Endothelial cell of umbilical vein (primary cell): ENCODE measurements around the gene GRB2. TPM values are rescaled to one million over a fixed set of nuclear protein-coding genes. Genes with fewer than 3 reads are reported as not detected.

Experiments used
- BruUV-seq: library from RNA; stranded (reverse); fragments of 400-500 nt; replicated peaks from 2 replicates; lab custom pipeline; 2021; lab: Mats Ljungman, UMichigan
- CTCF ChIA-PET: fragments of 300-600, 350-600 bp; sonication (Branson Sonifier 250); formaldehyde crosslinking; loops from one replicate; lab custom pipeline; 2021; ENCODE audit warnings: antibody characterized with exemption, inconsistent platforms; lab: Charles Lee
- POLR2A ChIA-PET: fragments of 300-600, 350-600 bp; sonication (Branson Sonifier 250); formaldehyde crosslinking; loops from one replicate; lab custom pipeline; 2021; ENCODE audit warnings: antibody characterized with exemption, inconsistent platforms; lab: Charles Lee
- DNase-seq: peaks from one replicate; pipeline ENCODE4 v3.0.0-alpha.2; 2011; ENCODE audit warnings: low read depth, low spot score
- FAIRE-seq: peaks from 2 replicates; lab custom pipeline; 2011; peaks lifted over from hg19 to GRCh38; lab: Jason Lieb, UNC
- H2AFZ ChIP-seq: 2 replicates; pipeline ENCODE4 v1.6.0; 2012; ENCODE audit warnings: low read depth, low read length, control low read depth, inconsistent platforms
- H3K27ac ChIP-seq: 2 replicates; pipeline ENCODE4 v1.5.1; 2011; ENCODE audit warnings: low read depth, mild to moderate bottlenecking, control low read depth, low read length, moderate library complexity; ENCODE audit not compliant: insufficient read depth
- H3K27me3 ChIP-seq, 2 experiments: 2 replicates each; pipeline versions ENCODE4 v1.6.0 to v1.6.1; 2011; ENCODE audit warnings: low read length in 2 of 2, mixed read lengths in 1 of 2; ENCODE audit not compliant: control insufficient read depth in 2 of 2, insufficient read depth in 2 of 2
- H3K36me3 ChIP-seq, 2 experiments: 2 replicates in 1 of 2; 3 replicates in 1 of 2; pipeline ENCODE4 v1.5.1; 2011; ENCODE audit warnings: low read length in 2 of 2, mild to moderate bottlenecking in 1 of 2, moderate library complexity in 1 of 2; ENCODE audit not compliant: control insufficient read depth in 2 of 2, insufficient read depth in 2 of 2; ENCODE audit errors: extremely low read depth in 1 of 2
- H3K4me1 ChIP-seq: 3 replicates; pipeline ENCODE4 v1.5.1; 2011; ENCODE audit warnings: mild to moderate bottlenecking, low read length; ENCODE audit not compliant: control insufficient read depth, insufficient read depth; ENCODE audit errors: extremely low read depth
- H3K4me2 ChIP-seq: 2 replicates; pipeline ENCODE4 v1.6.1; 2011; ENCODE audit warnings: low read length, control low read depth, mixed read lengths; ENCODE audit not compliant: insufficient read depth
- H3K4me3 ChIP-seq, 3 experiments: fragments of 200-600 bp in 1 of 3; sonication (generic), shearing (Covaris generic) in 1 of 3; replicated peaks in 1 of 3; 2 replicates each; pipeline ENCODE4 v1.5.1; 2011 to 2016; ENCODE audit warnings: control low read depth in 3 of 3, low read length in 3 of 3, mild to moderate bottlenecking in 2 of 3, inconsistent platforms in 1 of 3, low read depth in 1 of 3, moderate library complexity in 1 of 3; ENCODE audit not compliant: insufficient read depth in 1 of 3
- H3K79me2 ChIP-seq: 2 replicates; pipeline ENCODE4 v1.6.0; 2012; ENCODE audit warnings: low read length, inconsistent platforms; ENCODE audit not compliant: control insufficient read depth, insufficient read depth
- H3K9ac ChIP-seq: replicated peaks from 2 replicates; pipeline ENCODE3; 2011; ENCODE audit warnings: low read length, control low read depth; ENCODE audit not compliant: insufficient read depth; ENCODE audit errors: extremely low read depth
- H3K9me1 ChIP-seq: replicated peaks from 3 replicates; pipeline ENCODE4 v1.6.0; 2011; ENCODE audit warnings: mild to moderate bottlenecking, low read length; ENCODE audit not compliant: control insufficient read depth, insufficient read depth; ENCODE audit errors: extremely low read depth
- H3K9me3 ChIP-seq: replicated peaks from 2 replicates; pipeline ENCODE4 v1.5.1; 2012; ENCODE audit warnings: low read length, inconsistent platforms; ENCODE audit not compliant: control insufficient read depth, insufficient read depth
- H4K20me1 ChIP-seq: replicated peaks from 2 replicates; pipeline ENCODE3; 2011; ENCODE audit warnings: mild to moderate bottlenecking, low read length; ENCODE audit not compliant: control insufficient read depth, insufficient read depth; ENCODE audit errors: extremely low read depth
- EZH2 ChIP-seq: IDR thresholded peaks from 2 replicates; pipeline ENCODE4 v1.6.1; 2012; ENCODE audit warnings: borderline replicate concordance, low read depth, mild to moderate bottlenecking, moderate library complexity, low read length, inconsistent platforms; ENCODE audit not compliant: severe bottlenecking
- FOS ChIP-seq: IDR thresholded peaks from 2 replicates; pipeline ENCODE4 v1.6.1; 2011; ENCODE audit warnings: mild to moderate bottlenecking, low read length, moderate library complexity, borderline replicate concordance; ENCODE audit not compliant: insufficient read depth
- GATA2 ChIP-seq: IDR thresholded peaks from 2 replicates; pipeline ENCODE4 v1.7.0; 2011; ENCODE audit warnings: low read depth, mild to moderate bottlenecking, moderate library complexity, mixed read lengths, low read length; ENCODE audit not compliant: insufficient read length, insufficient read depth
- JUN ChIP-seq: IDR thresholded peaks from 2 replicates; pipeline ENCODE4 v1.6.1; 2011; ENCODE audit warnings: borderline replicate concordance, low read depth; ENCODE audit not compliant: insufficient read length, insufficient read depth
- MYC ChIP-seq: IDR thresholded peaks from one replicate; pipeline ENCODE4 v1.6.1; 2011; ENCODE audit warnings: mild to moderate bottlenecking, low read depth, low read length
- POLR2A ChIP-seq: IDR thresholded peaks from 2 replicates; pipeline ENCODE4 v1.6.1; 2012; ENCODE audit warnings: low read depth, mild to moderate bottlenecking, control low read depth, low read length
- POLR2AphosphoS5 ChIP-seq: IDR thresholded peaks from 2 replicates; pipeline ENCODE4 v1.6.1; 2012; ENCODE audit warnings: low read depth, mild to moderate bottlenecking, control low read depth, low read length, moderate library complexity; ENCODE audit not compliant: insufficient read depth
- dilution Hi-C: fragments of 300-500 bp; cut with MboI; formaldehyde crosslinking; loops from one replicate; pipeline ENCODE4 v1.15.0; 2019; ENCODE audit warnings: low sequenced_read_pairs; ENCODE audit not compliant: extremely low pct_ligation_motif_present
- intact Hi-C: fragments of 100-400 bp; cut with micrococcal nuclease; formaldehyde crosslinking; loops from one replicate; pipeline ENCODE4 v1.10.0; 2022
- polyA plus RNA-seq, 4 experiments: library from polyadenylated mRNA; depleted of rRNA in 3 of 4; stranded (reverse) in 3 of 4; unstranded in 1 of 4; fragments of >200 nt; gene quantifications; 2 replicates each; pipeline versions ENCODE4 v1.2.1 to v1.2.3, GENCODE V29; 2011 to 2012; ENCODE audit warnings: missing spikeins in 1 of 4
- total RNA-seq: library from RNA; stranded (reverse); gene quantifications from 2 replicates; pipeline ENCODE4 v1.2.3, GENCODE V29; 2021
- TF ChIP-seq, protein P1 (sequence below): IDR thresholded peaks from 2 replicates; pipeline ENCODE4 v1.6.1; 2011; ENCODE audit not compliant: insufficient read depth, insufficient read length
- TF ChIP-seq, protein P2 (sequence below), 2 donors: IDR thresholded peaks; 1 replicate in 1 of 2; 2 replicates in 1 of 2; pipeline ENCODE4 v1.5.1; 2011; ENCODE audit warnings: low read length in 2 of 2, mild to moderate bottlenecking in 2 of 2, moderate library complexity in 2 of 2, control low read depth in 1 of 2, inconsistent platforms in 1 of 2, low read depth in 1 of 2; ENCODE audit not compliant: insufficient read depth in 1 of 2; ENCODE audit errors: extremely low read depth in 1 of 2

GRB2 gene
- total and polyA plus RNA-seq, 2 donors (not counting 3 experiments of a cell fraction or from before 2014, with no cell fraction given), result 51.5 to 93.9 TPM

DNA sequence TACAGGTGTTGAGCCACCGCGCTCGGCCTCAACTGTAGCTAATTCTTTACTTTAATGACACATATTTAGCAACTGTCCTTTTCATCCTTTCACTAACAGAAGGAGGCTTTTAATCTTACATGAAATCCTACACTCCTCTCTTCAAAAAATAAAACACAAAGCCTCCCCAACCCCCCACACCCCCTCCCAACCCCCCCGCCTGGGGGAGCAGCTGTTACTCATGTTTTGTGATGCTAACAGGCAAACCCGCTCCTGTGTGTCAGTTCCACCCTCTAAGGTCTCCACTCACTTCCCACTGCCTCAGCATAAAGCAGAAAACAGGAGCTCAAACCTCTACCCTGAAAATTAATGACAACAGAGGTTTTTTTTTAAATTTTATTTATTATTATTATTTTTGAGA lies 60.8 kb downstream of the GRB2 start:
- H3K4me3 ChIP-seq, result no peak overlapping the region
- no peaks in the 10 kb centered on the region for H3K4me1 ChIP-seq
- H3K79me2 ChIP-seq, result peaks cover 51% of the 10 kb centered on the region
- H3K9me3 ChIP-seq, result no peaks in the 10 kb centered on the region
- H3K9me1 ChIP-seq, result no peaks in the 10 kb centered on the region
- intact Hi-C loops, result no loop called here
- H4K20me1 ChIP-seq, result peaks cover 10% of the 10 kb centered on the region
- no peaks in the 10 kb centered on the region for H3K36me3 ChIP-seq
- H2AFZ ChIP-seq, result no peak overlapping the region
- FAIRE-seq (no peak), DNase-seq (no peak)
- ChIA-PET POLR2A (no interaction called here), CTCF (interaction anchor here (0.6 to 1.9 kb wide), 7 partner anchors 12 to 87 kb away, joined by 3 to 5 read pairs (median 4); partner anchors contain the start of gene SLC25A19)
- dilution Hi-C loops, result no loop called here
- H3K27ac ChIP-seq, result no peak overlapping the region
- TF ChIP-seq, protein P1, sequence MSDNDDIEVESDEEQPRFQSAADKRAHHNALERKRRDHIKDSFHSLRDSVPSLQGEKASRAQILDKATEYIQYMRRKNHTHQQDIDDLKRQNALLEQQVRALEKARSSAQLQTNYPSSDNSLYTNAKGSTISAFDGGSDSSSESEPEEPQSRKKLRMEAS, result no peak
- no peak for TF ChIP-seq JUN
- H3K9ac ChIP-seq, result no peak overlapping the region
- H3K27me3 ChIP-seq, result no peaks in the 10 kb centered on the region
- BruUV-seq, result no TSS peak
- H3K4me2 ChIP-seq, result no peak overlapping the region

DNA sequence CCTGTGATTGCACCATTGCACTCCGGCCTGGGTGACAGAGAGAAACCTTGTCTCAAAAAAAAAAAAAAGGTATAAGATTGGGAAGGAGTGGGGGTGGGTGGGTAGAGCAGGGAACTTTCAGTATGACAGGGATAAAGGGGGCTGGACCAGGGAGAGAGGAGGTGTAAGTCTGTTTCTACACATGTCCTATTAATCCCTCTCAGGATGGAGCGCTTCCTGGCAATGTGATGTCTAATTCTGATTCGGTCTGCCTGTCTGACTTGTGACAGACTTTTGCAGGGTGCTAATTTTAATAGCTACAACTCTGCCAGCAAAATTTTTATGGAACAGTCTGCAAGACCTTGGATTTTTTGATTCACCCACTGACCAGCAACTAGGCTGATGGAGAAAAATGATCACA lies 62.5 kb downstream of the GRB2 start:
- dilution Hi-C loops, result no loop called here
- Histone ChIP-seq H3K79me2 (peaks cover 53% of the 10 kb centered on the region), H3K9ac (no peak overlapping the region), H2AFZ (no peak overlapping the region), H3K4me2 (no peak overlapping the region), H4K20me1 (peaks cover 7% of the 10 kb centered on the region), H3K9me3 (no peaks in the 10 kb centered on the region), H3K4me1 (no peaks in the 10 kb centered on the region), H3K36me3 (no peaks in the 10 kb centered on the region), H3K27ac (no peak overlapping the region), H3K4me3 (no peak overlapping the region), H3K9me1 (no peaks in the 10 kb centered on the region), H3K27me3 (no peaks in the 10 kb centered on the region)
- BruUV-seq, result no TSS peak
- CTCF ChIA-PET, result interaction anchor here (1.9 kb wide), 1 partner anchor 20 kb away, joined by 5 read pairs; no protein-coding TSS in a partner anchor
- TF ChIP-seq POLR2A (no peak), POLR2AphosphoS5 (no peak), JUN (no peak), MYC (no peak), GATA2 (no peak), EZH2 (no peak), FOS (no peak)
- TF ChIP-seq, protein P1, result no peak
- TF ChIP-seq, protein P2, sequence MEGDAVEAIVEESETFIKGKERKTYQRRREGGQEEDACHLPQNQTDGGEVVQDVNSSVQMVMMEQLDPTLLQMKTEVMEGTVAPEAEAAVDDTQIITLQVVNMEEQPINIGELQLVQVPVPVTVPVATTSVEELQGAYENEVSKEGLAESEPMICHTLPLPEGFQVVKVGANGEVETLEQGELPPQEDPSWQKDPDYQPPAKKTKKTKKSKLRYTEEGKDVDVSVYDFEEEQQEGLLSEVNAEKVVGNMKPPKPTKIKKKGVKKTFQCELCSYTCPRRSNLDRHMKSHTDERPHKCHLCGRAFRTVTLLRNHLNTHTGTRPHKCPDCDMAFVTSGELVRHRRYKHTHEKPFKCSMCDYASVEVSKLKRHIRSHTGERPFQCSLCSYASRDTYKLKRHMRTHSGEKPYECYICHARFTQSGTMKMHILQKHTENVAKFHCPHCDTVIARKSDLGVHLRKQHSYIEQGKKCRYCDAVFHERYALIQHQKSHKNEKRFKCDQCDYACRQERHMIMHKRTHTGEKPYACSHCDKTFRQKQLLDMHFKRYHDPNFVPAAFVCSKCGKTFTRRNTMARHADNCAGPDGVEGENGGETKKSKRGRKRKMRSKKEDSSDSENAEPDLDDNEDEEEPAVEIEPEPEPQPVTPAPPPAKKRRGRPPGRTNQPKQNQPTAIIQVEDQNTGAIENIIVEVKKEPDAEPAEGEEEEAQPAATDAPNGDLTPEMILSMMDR (IDR thresholded peaks at IDR 0.05; ENCODE audit: extremely low read depth in 1 of 2, insufficient read depth in 1 of 2, low read depth in 1 of 2, low read length in 2 of 2), result no peak
- no peak for FAIRE-seq
- intact Hi-C loops, result no loop called here
- POLR2A ChIA-PET, result interaction anchor here (0.6 kb wide), 1 partner anchor 10 kb away, joined by 10 read pairs; no protein-coding TSS in a partner anchor
- DNase-seq, result no peak
